Measurements from ENCODE around the gene ELFN1. TPM values are rescaled to one million over a fixed set of nuclear protein-coding genes. Genes with fewer than 3 reads are reported as not detected.

Gene ELFN1
- total and polyA plus RNA-seq, 9 of the 15 experiments (the other 6 are each of a cell fraction or from before 2014, with no cell fraction given): 0.04 to 0.64 (median 0.18) TPM; not detected in 2

DNA sequence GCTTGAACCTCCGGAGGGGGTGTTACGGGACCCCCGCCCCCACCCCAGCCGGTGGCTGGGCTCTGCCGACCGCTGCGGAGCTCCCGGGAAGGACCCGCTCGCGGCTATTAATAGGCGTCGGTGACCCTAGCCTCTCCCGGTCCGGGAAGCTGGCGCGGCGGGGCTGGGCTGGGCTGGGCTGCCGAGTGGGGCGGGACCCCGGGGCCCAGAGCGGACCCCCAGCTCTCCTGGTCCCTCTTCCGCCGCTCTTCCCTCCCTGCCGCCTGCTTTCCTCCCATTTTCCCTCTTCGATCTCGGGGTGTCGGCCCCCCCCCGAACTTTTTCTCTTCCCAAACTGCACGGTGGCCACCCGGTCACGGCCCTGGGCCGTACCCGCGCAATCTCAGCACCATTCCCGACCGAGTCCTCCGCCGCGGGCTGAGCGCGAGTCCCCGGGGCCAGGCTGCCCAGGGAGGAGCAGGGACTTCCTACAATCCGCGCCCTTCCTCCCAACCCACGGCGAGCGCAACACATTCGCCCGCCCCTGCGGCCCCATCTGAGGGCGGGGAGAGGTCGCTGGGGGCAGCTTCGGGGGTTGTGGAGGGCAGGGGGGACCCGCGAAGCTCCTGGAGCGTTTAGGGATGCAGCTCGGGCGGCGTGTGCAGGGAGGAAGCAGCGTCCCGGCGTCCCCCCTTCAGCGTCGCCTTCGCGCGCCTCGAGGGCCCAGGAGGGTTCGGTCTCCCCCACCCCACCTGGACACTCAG, 3.1 kb upstream of the ELFN1 start:
- no peak for FAIRE-seq
- H4K20me1 ChIP-seq (replicated peaks; ENCODE audit: control insufficient read depth, insufficient read depth, low read length): peaks cover 11% of the 10 kb centered on the region; the same call in 1 of the 2 replicates
- H3K27me3 ChIP-seq (ENCODE audit: control insufficient read depth in 2 of 2, insufficient read depth in 2 of 2, low read length in 2 of 2): peaks cover 19 to 48% of the 10 kb centered on the region in 2 experiments; a peak in 4 of 5 replicates
- ChIA-PET CTCF (ENCODE audit: low intra/inter-chr PET ratio) (interaction anchor here (0.7 kb wide), 1 partner anchor 480 kb away, joined by 3 read pairs; no protein-coding TSS in a partner anchor), POLR2A (interaction anchor here (0.8 to 1.1 kb wide), 2 partner anchors 18 to 58 kb away, joined by 3 to 4 read pairs; no protein-coding TSS in a partner anchor)
- H3K4me2 ChIP-seq (ENCODE audit: insufficient read depth, low read length): no peak overlapping the region
- H2AFZ ChIP-seq (ENCODE audit: low read depth, low read length): no peak overlapping the region
- no peak overlapping the region for H3K27ac ChIP-seq (ENCODE audit: extremely low read depth, low read depth, low read length)
- no peak overlapping the region for H3K4me3 ChIP-seq
- H3K79me2 ChIP-seq (ENCODE audit: control insufficient read depth, insufficient read depth, low read length): no peaks in the 10 kb centered on the region
- in situ Hi-C loops (cut with MboI) (no loop called here), intact Hi-C loops (cut with micrococcal nuclease) (loop anchor here (10.0 kb wide), 1 partner anchor 678 kb away; no protein-coding TSS in a partner anchor)
- H3K36me3 ChIP-seq (ENCODE audit: control insufficient read depth, insufficient read depth, low read length): no peaks in the 10 kb centered on the region
- no peaks in the 10 kb centered on the region for H3K9me3 ChIP-seq (replicated peaks; ENCODE audit: control insufficient read depth, insufficient read depth, low read depth, low read length)
- DNase-seq (ENCODE audit: extremely low read depth in 1 of 4, low spot score in 3 of 4): peak in 1 of 4 experiments; percentile 43
- H3K9me1 ChIP-seq (ENCODE audit: control insufficient read depth, insufficient read depth, low read length): no peaks in the 10 kb centered on the region
- H3K9ac ChIP-seq (ENCODE audit: insufficient read depth in 1 of 2, low read depth in 2 of 2, low read length in 2 of 2): no peak overlapping the region; a peak in 1 of 4 replicates
- H3K4me1 ChIP-seq (replicated peaks in 1 of 2; ENCODE audit: control insufficient read depth in 2 of 2, insufficient read depth in 2 of 2, low read length in 2 of 2): peaks cover 0 to 67% of the 10 kb centered on the region in 2 experiments; a peak in 2 of 5 replicates
- no TSS peak for BruUV-seq (replicated peaks)
- under 1% methylated on average over 23 of the region's 70 CpGs for WGBS (ENCODE audit: insufficient coverage, low coverage, missing lambda C conversion rate)
- peak; percentile 10; the same call in 1 of the 3 replicates for ATAC-seq
- TF ChIP-seq MYC (IDR thresholded peaks at IDR 0.05; ENCODE audit: low read depth, low read length) (no peak), MYC (CRISPR knock-in tag; IDR thresholded peaks at IDR 0.05; ENCODE audit: borderline replicate concordance, low read depth) (0 out of 2 replicates have a peak, but pooled peaks have one; percentile 25), NCOR1 (IDR thresholded peaks at IDR 0.05) (no peak), HDAC1 (IDR thresholded peaks at IDR 0.05) (no peak), OTX1 (CRISPR knock-in tag; IDR thresholded peaks at IDR 0.05) (no peak), SREBF1 (IDR thresholded peaks at IDR 0.05; ENCODE audit: borderline replicate concordance, low read depth, low read length) (no peak), HDAC3 (IDR thresholded peaks at IDR 0.05; ENCODE audit: borderline replicate concordance, partially characterized antibody) (no peak), SRSF3 (IDR thresholded peaks at IDR 0.05; ENCODE audit: insufficient read depth, low read length) (no peak), PHF21A (IDR thresholded peaks at IDR 0.05; ENCODE audit: borderline replicate concordance, low read depth) (peak; percentile 82; the same call in 1 of the 2 replicates)
- TF ChIP-seq, protein P1, sequence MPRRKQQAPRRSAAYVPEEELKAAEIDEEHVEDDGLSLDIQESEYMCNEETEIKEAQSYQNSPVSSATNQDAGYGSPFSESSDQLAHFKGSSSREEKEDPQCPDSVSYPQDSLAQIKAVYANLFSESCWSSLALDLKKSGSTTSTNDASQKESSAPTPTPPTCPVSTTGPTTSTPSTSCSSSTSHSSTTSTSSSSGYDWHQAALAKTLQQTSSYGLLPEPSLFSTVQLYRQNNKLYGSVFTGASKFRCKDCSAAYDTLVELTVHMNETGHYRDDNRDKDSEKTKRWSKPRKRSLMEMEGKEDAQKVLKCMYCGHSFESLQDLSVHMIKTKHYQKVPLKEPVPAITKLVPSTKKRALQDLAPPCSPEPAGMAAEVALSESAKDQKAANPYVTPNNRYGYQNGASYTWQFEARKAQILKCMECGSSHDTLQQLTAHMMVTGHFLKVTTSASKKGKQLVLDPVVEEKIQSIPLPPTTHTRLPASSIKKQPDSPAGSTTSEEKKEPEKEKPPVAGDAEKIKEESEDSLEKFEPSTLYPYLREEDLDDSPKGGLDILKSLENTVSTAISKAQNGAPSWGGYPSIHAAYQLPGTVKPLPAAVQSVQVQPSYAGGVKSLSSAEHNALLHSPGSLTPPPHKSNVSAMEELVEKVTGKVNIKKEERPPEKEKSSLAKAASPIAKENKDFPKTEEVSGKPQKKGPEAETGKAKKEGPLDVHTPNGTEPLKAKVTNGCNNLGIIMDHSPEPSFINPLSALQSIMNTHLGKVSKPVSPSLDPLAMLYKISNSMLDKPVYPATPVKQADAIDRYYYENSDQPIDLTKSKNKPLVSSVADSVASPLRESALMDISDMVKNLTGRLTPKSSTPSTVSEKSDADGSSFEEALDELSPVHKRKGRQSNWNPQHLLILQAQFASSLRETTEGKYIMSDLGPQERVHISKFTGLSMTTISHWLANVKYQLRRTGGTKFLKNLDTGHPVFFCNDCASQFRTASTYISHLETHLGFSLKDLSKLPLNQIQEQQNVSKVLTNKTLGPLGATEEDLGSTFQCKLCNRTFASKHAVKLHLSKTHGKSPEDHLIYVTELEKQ (CRISPR knock-in tag; IDR thresholded peaks at IDR 0.05): no peak
- TF ChIP-seq, protein P2, sequence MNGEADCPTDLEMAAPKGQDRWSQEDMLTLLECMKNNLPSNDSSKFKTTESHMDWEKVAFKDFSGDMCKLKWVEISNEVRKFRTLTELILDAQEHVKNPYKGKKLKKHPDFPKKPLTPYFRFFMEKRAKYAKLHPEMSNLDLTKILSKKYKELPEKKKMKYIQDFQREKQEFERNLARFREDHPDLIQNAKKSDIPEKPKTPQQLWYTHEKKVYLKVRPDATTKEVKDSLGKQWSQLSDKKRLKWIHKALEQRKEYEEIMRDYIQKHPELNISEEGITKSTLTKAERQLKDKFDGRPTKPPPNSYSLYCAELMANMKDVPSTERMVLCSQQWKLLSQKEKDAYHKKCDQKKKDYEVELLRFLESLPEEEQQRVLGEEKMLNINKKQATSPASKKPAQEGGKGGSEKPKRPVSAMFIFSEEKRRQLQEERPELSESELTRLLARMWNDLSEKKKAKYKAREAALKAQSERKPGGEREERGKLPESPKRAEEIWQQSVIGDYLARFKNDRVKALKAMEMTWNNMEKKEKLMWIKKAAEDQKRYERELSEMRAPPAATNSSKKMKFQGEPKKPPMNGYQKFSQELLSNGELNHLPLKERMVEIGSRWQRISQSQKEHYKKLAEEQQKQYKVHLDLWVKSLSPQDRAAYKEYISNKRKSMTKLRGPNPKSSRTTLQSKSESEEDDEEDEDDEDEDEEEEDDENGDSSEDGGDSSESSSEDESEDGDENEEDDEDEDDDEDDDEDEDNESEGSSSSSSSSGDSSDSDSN (IDR thresholded peaks at IDR 0.05; ENCODE audit: borderline replicate concordance in 1 of 2, low read depth in 2 of 2, low read length in 2 of 2): 0 out of 4 replicates have a peak, but pooled peaks of 1 of the 2 experiments have one; percentile 28
- TF ChIP-seq, protein P3, sequence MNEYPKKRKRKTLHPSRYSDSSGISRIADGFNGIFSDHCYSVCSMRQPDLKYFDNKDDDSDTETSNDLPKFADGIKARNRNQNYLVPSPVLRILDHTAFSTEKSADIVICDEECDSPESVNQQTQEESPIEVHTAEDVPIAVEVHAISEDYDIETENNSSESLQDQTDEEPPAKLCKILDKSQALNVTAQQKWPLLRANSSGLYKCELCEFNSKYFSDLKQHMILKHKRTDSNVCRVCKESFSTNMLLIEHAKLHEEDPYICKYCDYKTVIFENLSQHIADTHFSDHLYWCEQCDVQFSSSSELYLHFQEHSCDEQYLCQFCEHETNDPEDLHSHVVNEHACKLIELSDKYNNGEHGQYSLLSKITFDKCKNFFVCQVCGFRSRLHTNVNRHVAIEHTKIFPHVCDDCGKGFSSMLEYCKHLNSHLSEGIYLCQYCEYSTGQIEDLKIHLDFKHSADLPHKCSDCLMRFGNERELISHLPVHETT (CRISPR knock-in tag; conservative IDR thresholded peaks at IDR 0.05 in 1 of 2, IDR thresholded peaks at IDR 0.05 in 1 of 2): no peak
